K562 (cell line): ENCODE results near the gene ABHD8. TPM values are rescaled to one million over a fixed set of nuclear protein-coding genes. Genes with fewer than 3 reads are reported as not detected.

ENCODE experiments used
- CBFA2T2 ChIP-seq: fragments of 450-650 bp; conservative IDR thresholded peaks from 2 replicates; pipeline ENCODE4 v1.6.1; 2017; ENCODE audit warnings: mild to moderate bottlenecking
- CEBPB ChIP-seq: fragments of 450-650 bp; IDR thresholded peaks from 2 replicates; pipeline ENCODE4 v1.6.1; 2016; ENCODE audit warnings: missing genetic modification characterization, missing compliant biosample characterization
- HEY1 ChIP-seq: fragments of 250-450 bp; sonication (Bioruptor Pico); IDR thresholded peaks from 2 replicates; pipeline ENCODE4 v1.5.0; 2020; ENCODE audit warnings: mild to moderate bottlenecking, moderate library complexity, borderline replicate concordance
- HOXB6 ChIP-seq: fragments of 250-450 bp; sonication (Bioruptor Pico); IDR thresholded peaks from 2 replicates; pipeline ENCODE4 v1.5.1; 2022; ENCODE audit warnings: mild to moderate bottlenecking, borderline replicate concordance
- KDM5B ChIP-seq: fragments of 200-600 bp; sonication (generic); IDR thresholded peaks from 2 replicates; pipeline ENCODE4 v1.6.1; 2012; ENCODE audit warnings: low read depth, mild to moderate bottlenecking, moderate library complexity, low read length, control low read depth, inconsistent platforms; ENCODE audit not compliant: insufficient replicate concordance
- MBD1 ChIP-seq: fragments of 250-450 bp; sonication (Bioruptor Pico); IDR thresholded peaks from 2 replicates; pipeline ENCODE4 v1.8.0; 2022; ENCODE audit warnings: inconsistent platforms
- POLR2A ChIP-seq: fragments of 450-650 bp; conservative IDR thresholded peaks from 2 replicates; pipeline ENCODE4 v1.6.1; 2016
- RCOR1 ChIP-seq, 2 experiments: IDR thresholded peaks; 2 replicates each; pipeline ENCODE4 v1.6.1; 2012; ENCODE audit warnings: low read depth in 2 of 2, low read length in 2 of 2, borderline replicate concordance in 1 of 2, improper control_type of control experiment in 1 of 2
- SMAD1 ChIP-seq: fragments of 150-350 bp; IDR thresholded peaks from 2 replicates; pipeline ENCODE4 v1.6.1; 2014; ENCODE audit warnings: low read length, low read depth; ENCODE audit not compliant: partially characterized antibody
- U2AF1 ChIP-seq: fragments of 200-400 bp; formaldehyde crosslinking; optimal IDR thresholded peaks from 2 replicates; pipeline ENCODE3; 2017; ENCODE audit warnings: mild to moderate bottlenecking, low read depth, low read length, moderate library complexity
- ZNF79 ChIP-seq: fragments of 250-450 bp; sonication (Bioruptor Pico); IDR thresholded peaks from 2 replicates; pipeline ENCODE4 v1.4.0; 2020; ENCODE audit warnings: low read depth, mild to moderate bottlenecking, moderate library complexity
- ZNF830 ChIP-seq: fragments of 250-450 bp; sonication (Bioruptor Pico); IDR thresholded peaks from 2 replicates; pipeline ENCODE4 v1.5.0; 2021; ENCODE audit warnings: mild to moderate bottlenecking
- polyA plus RNA-seq, 8 experiments: library from polyadenylated mRNA; depleted of rRNA in 4 of 8; stranded (reverse) in 5 of 8; unstranded in 3 of 8; fragments of >200 nt; fragmentation: Nextera tagmentation in 2 of 8; fragmentation: Illumina TruSeq in 1 of 8; extraction: Ambion mirVana in 2 of 8; extraction: Trizol in 1 of 8; gene quantifications; 2 replicates each; pipeline versions ENCODE4 v1.2.1 to v1.2.3, GENCODE V29; 2011 to 2014; ENCODE audit warnings: inconsistent platforms in 1 of 8, missing spikeins in 1 of 8
- total RNA-seq, 7 experiments: library from RNA; depleted of rRNA in 6 of 7; stranded (reverse); fragments of >200 nt in 6 of 7; fragmentation: Illumina TruSeq in 2 of 7; extraction: Trizol in 2 of 7; gene quantifications; 2 replicates each; pipeline versions ENCODE4 v1.2.1 to v1.2.3, GENCODE V29; 2011 to 2021; ENCODE audit warnings: low replicate concordance in 1 of 7
- TF ChIP-seq, protein P1 (sequence below): fragments of 450-650 bp; formaldehyde crosslinking; IDR thresholded peaks from 2 replicates; pipeline ENCODE4 v1.4.0; 2022; ENCODE audit warnings: missing genetic modification characterization

The ABHD8 gene
- total and polyA plus RNA-seq, 9 of the 15 experiments (the other 6 are each of a cell fraction or from before 2014, with no cell fraction given), result 0.04 to 6.6 (median 2.0) TPM; not detected in 1

- TF ChIP-seq U2AF1, result no peak
- TF ChIP-seq KDM5B, result peak; percentile 19
- no peak for TF ChIP-seq HEY1 (CRISPR knock-in tag)
- TF ChIP-seq HOXB6 (CRISPR knock-in tag), result no peak
- no peak for TF ChIP-seq RCOR1 (IDR thresholded peaks at IDR 0.05; ENCODE audit: borderline replicate concordance in 1 of 2, low read depth in 2 of 2, low read length in 2 of 2)
- TF ChIP-seq ZNF830 (CRISPR knock-in tag), result no peak
- 0 out of 2 replicates have a peak, but pooled peaks have one; percentile 11 for TF ChIP-seq MBD1 (CRISPR knock-in tag)
- TF ChIP-seq CEBPB, result no peak
- TF ChIP-seq SMAD1, result no peak
- TF ChIP-seq ZNF79 (CRISPR knock-in tag), result no peak
- TF ChIP-seq CBFA2T2, result no peak
- TF ChIP-seq POLR2A, result no peak; the same call in 1 of the 2 replicates
- TF ChIP-seq, protein P1, sequence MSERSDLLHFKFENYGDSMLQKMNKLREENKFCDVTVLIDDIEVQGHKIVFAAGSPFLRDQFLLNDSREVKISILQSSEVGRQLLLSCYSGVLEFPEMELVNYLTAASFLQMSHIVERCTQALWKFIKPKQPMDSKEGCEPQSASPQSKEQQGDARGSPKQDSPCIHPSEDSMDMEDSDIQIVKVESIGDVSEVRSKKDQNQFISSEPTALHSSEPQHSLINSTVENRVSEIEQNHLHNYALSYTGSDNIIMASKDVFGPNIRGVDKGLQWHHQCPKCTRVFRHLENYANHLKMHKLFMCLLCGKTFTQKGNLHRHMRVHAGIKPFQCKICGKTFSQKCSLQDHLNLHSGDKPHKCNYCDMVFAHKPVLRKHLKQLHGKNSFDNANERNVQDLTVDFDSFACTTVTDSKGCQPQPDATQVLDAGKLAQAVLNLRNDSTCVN, result no peak
- TF ChIP-seq, all 486 proteins: peak for 8
Measured at GRCh38 chr19:17266589-17266974, 36.6 kb downstream of the ABHD8 start (continued).
